IPS-11a (cell line): ENCODE measurements around the gene KCNIP4.

Experiments used
- H3K4me3 ChIP-seq: one replicate; pipeline ENCODE4 v1.5.1; 2013; ENCODE audit warnings: low read depth, low read length, control low read depth

Gene KCNIP4

GRCh38 chr4:21211846-21212245, 736.7 kb downstream of the KCNIP4 start:
- H3K4me3 ChIP-seq, result no peak overlapping the region

GRCh38 chr4:21209860-21210259, 738.7 kb downstream of the KCNIP4 start:
- H3K4me3 ChIP-seq, result no peak overlapping the region

GRCh38 chr4:21205821-21206531, 742.6 kb downstream of the KCNIP4 start:
- H3K4me3 ChIP-seq, result no peak overlapping the region

GRCh38 chr4:21203416-21203815, 745.2 kb downstream of the KCNIP4 start:
- H3K4me3 ChIP-seq, result no peak overlapping the region

- H3K4me3 ChIP-seq, result no peak overlapping the region
Observed at GRCh38 chr4:21202959-21203358, 745.6 kb downstream of the KCNIP4 start.

- no peak overlapping the region for H3K4me3 ChIP-seq
Observed at GRCh38 chr4:21198683-21199082, 749.9 kb downstream of the KCNIP4 start.

- no peak overlapping the region for H3K4me3 ChIP-seq
Observed at GRCh38 chr4:21195682-21196081, 752.9 kb downstream of the KCNIP4 start.

GRCh38 chr4:21192367-21192766, 756.2 kb downstream of the KCNIP4 start:
- no peak overlapping the region for H3K4me3 ChIP-seq

GRCh38 chr4:21191317-21191716, 757.3 kb downstream of the KCNIP4 start:
- H3K4me3 ChIP-seq, result no peak overlapping the region

GRCh38 chr4:21184788-21185187, 763.8 kb downstream of the KCNIP4 start:
- no peak overlapping the region for H3K4me3 ChIP-seq

- no peak overlapping the region for H3K4me3 ChIP-seq
Observed at GRCh38 chr4:21181716-21182115, 766.9 kb downstream of the KCNIP4 start.

- no peak overlapping the region for H3K4me3 ChIP-seq
Observed at GRCh38 chr4:21177871-21178270, 770.7 kb downstream of the KCNIP4 start.

GRCh38 chr4:21177092-21177491, 771.5 kb downstream of the KCNIP4 start:
- no peak overlapping the region for H3K4me3 ChIP-seq

GRCh38 chr4:21167711-21168110, 780.9 kb downstream of the KCNIP4 start:
- H3K4me3 ChIP-seq, result no peak overlapping the region

GRCh38 chr4:21155367-21155766, 793.2 kb downstream of the KCNIP4 start:
- H3K4me3 ChIP-seq, result no peak overlapping the region

GRCh38 chr4:21139327-21139726, 809.2 kb downstream of the KCNIP4 start:
- H3K4me3 ChIP-seq, result no peak overlapping the region

GRCh38 chr4:21136051-21136630, 812.4 kb downstream of the KCNIP4 start:
- no peak overlapping the region for H3K4me3 ChIP-seq

- no peak overlapping the region for H3K4me3 ChIP-seq
Observed at GRCh38 chr4:21134994-21135393, 813.6 kb downstream of the KCNIP4 start.

GRCh38 chr4:21130606-21131005, 818.0 kb downstream of the KCNIP4 start:
- no peak overlapping the region for H3K4me3 ChIP-seq

- no peak overlapping the region for H3K4me3 ChIP-seq
Observed at GRCh38 chr4:21126014-21126512, 822.5 kb downstream of the KCNIP4 start.

GRCh38 chr4:21118301-21118700, 830.3 kb downstream of the KCNIP4 start:
- no peak overlapping the region for H3K4me3 ChIP-seq

GRCh38 chr4:21117541-21118180, 830.9 kb downstream of the KCNIP4 start:
- no peak overlapping the region for H3K4me3 ChIP-seq
